B cell (primary cell): ENCODE measurements around the gene SLC2A13. TPM values are rescaled to one million over a fixed set of nuclear protein-coding genes. Genes with fewer than 3 reads are reported as not detected.

ENCODE experiments used
- ATAC-seq: fragments of 200-7000 bp; cut with Tn5 transposase; one replicate; pipeline ENCODE4 v1.10.0; 2021; ENCODE audit warnings: low read depth, mild to moderate bottlenecking, moderate number of reproducible peaks, moderate library complexity
- CTCF ChIA-PET: fragments of 350-600 bp; sonication (Branson Sonifier 250); formaldehyde crosslinking; loops from one replicate; lab custom pipeline; 2021; ENCODE audit warnings: antibody characterized with exemption, inconsistent platforms; lab: Charles Lee
- POLR2A ChIA-PET: fragments of 350-600 bp; sonication (Branson Sonifier 250); formaldehyde crosslinking; loops from one replicate; lab custom pipeline; 2021; ENCODE audit warnings: antibody characterized with exemption; lab: Charles Lee
- DNase-seq: peaks from one replicate; pipeline ENCODE4 v3.0.0; 2013
- H2AFZ ChIP-seq: 2 replicates; pipeline ENCODE4 v1.6.1; 2012; ENCODE audit warnings: mild to moderate bottlenecking, low read depth, low read length; ENCODE audit not compliant: insufficient read depth, poor library complexity, severe bottlenecking
- H3K27ac ChIP-seq, 2 donors: 1 replicate in 1 of 2; 2 replicates in 1 of 2; pipeline ENCODE4 v1.5.1; 2012 to 2013; ENCODE audit warnings: low read length in 2 of 2, mild to moderate bottlenecking in 2 of 2, moderate library complexity in 1 of 2
- H3K27me3 ChIP-seq, 4 experiments: fragments of 200-600 bp in 1 of 4; sonication (generic) in 1 of 4; replicated peaks in 1 of 4; 1 replicate in 2 of 4; 2 replicates in 2 of 4; pipeline versions ENCODE4 v1.6.1 to v1.7.0; 2013 to 2016; ENCODE audit warnings: low read length in 3 of 4, mild to moderate bottlenecking in 2 of 4, mixed read lengths in 1 of 4, moderate library complexity in 1 of 4; ENCODE audit not compliant: insufficient read depth in 4 of 4, control insufficient read depth in 3 of 4; ENCODE audit errors: control extremely low read depth in 1 of 4
- H3K36me3 ChIP-seq, 2 experiments: replicated peaks in 1 of 2; 1 replicate in 1 of 2; 2 replicates in 1 of 2; pipeline versions ENCODE4 v1.6.1 to v1.7.1; 2013; ENCODE audit warnings: low read length in 1 of 2; ENCODE audit not compliant: insufficient read depth in 2 of 2, control insufficient read depth in 1 of 2; ENCODE audit errors: control extremely low read depth in 1 of 2, extremely low read depth in 1 of 2
- H3K4me1 ChIP-seq, 2 donors: fragments of 200-600 bp in 1 of 2; sonication (generic) in 1 of 2; 1 replicate in 1 of 2; 2 replicates in 1 of 2; pipeline versions ENCODE4 v1.5.1 to v1.6.1; 2013 to 2017; ENCODE audit warnings: low read length in 2 of 2; ENCODE audit not compliant: control insufficient read depth in 2 of 2, insufficient read depth in 2 of 2
- H3K4me2 ChIP-seq: replicated peaks from 2 replicates; pipeline ENCODE3; 2012; ENCODE audit warnings: mild to moderate bottlenecking, low read depth, low read length; ENCODE audit not compliant: poor library complexity, severe bottlenecking
- H3K4me3 ChIP-seq, 5 experiments: fragments of 200-600 bp in 1 of 5; sonication (generic) in 1 of 5; 1 replicate in 3 of 5; 2 replicates in 2 of 5; pipeline versions ENCODE4 v1.5.1 to v1.7.0; 2011 to 2016; ENCODE audit warnings: low read length in 4 of 5, mild to moderate bottlenecking in 4 of 5, low read depth in 2 of 5, control low read depth in 1 of 5, moderate library complexity in 1 of 5; ENCODE audit not compliant: insufficient read depth in 1 of 5; ENCODE audit errors: control extremely low read depth in 1 of 5, extremely low read depth in 1 of 5
- H3K79me2 ChIP-seq: fragments of 200-600 bp; sonication (generic); one replicate; pipeline ENCODE4 v1.6.0; 2016; ENCODE audit warnings: low read length; ENCODE audit not compliant: control insufficient read depth, insufficient read depth
- H3K9ac ChIP-seq: fragments of 200-600 bp; sonication (generic); 2 replicates; pipeline ENCODE4 v1.6.1; 2017; ENCODE audit warnings: mild to moderate bottlenecking, low read length, moderate library complexity
- H3K9me3 ChIP-seq, 3 donors: one replicate each; pipeline versions ENCODE4 v1.6.1 to v1.7.1; 2013; ENCODE audit warnings: low read length in 2 of 3; ENCODE audit not compliant: control insufficient read depth in 2 of 3, insufficient read depth in 1 of 3; ENCODE audit errors: control extremely low read depth in 1 of 3
- H4K20me1 ChIP-seq: 2 replicates; pipeline ENCODE4 v1.6.0; 2012; ENCODE audit warnings: mild to moderate bottlenecking, low read length; ENCODE audit not compliant: insufficient read depth, control insufficient read depth, poor library complexity, severe bottlenecking
- H3K27ac Mint-ChIP-seq: one replicate; pipeline ENCODE4 v1.8.0; 2021; ENCODE audit warnings: mixed read lengths
- H3K27me3 Mint-ChIP-seq: one replicate; pipeline ENCODE4 v1.8.0; 2021; ENCODE audit warnings: mixed read lengths
- H3K4me1 Mint-ChIP-seq: one replicate; pipeline ENCODE4 v1.8.0; 2021; ENCODE audit warnings: mixed read lengths
- H3K4me3 Mint-ChIP-seq: one replicate; pipeline ENCODE4 v1.8.0; 2021; ENCODE audit warnings: mixed read lengths
- H3K9me3 Mint-ChIP-seq: one replicate; pipeline ENCODE4 v1.8.0; 2022; ENCODE audit warnings: mixed read lengths; ENCODE audit not compliant: insufficient read depth
- CTCF ChIP-seq: fragments of 200-600 bp; IDR thresholded peaks from one replicate; pipeline ENCODE4 v1.8.0; 2022; ENCODE audit warnings: antibody characterized with exemption, mild to moderate bottlenecking
- EZH2 ChIP-seq: IDR thresholded peaks from 2 replicates; pipeline ENCODE4 v1.6.1; 2012; ENCODE audit warnings: borderline replicate concordance, low read depth, mild to moderate bottlenecking, moderate library complexity, low read length; ENCODE audit not compliant: insufficient read depth, poor library complexity, severe bottlenecking
- WGBS: methylation state at CpG from one replicate; pipeline ENCODE4 v1.1.5; 2013; ENCODE audit warnings: missing lambda C conversion rate; ENCODE audit not compliant: insufficient coverage; 5-methylcytosine and 5-hydroxymethylcytosine counted together
- intact Hi-C: fragments of 100-400 bp; cut with micrococcal nuclease; formaldehyde crosslinking; loops from one replicate; pipeline ENCODE4 v1.10.0; 2022
- polyA plus RNA-seq: library from polyadenylated mRNA; depleted of rRNA; stranded (reverse); fragments of >200 nt; gene quantifications from 2 replicates; pipeline ENCODE4 v1.2.3, GENCODE V29; 2012
- total RNA-seq, 2 donors: library from RNA; stranded (reverse); fragments of 120-200 nt in 1 of 2; gene quantifications; 1 replicate in 1 of 2; 2 replicates in 1 of 2; pipeline versions ENCODE4 v1.2.3 to v1.2.4, GENCODE V29; 2013 to 2022

SLC2A13 gene
- total and polyA plus RNA-seq, 2 donors (not counting 1 experiment from before 2014, with no cell fraction given) = 2.1 to 8.6 TPM

- intact Hi-C loops = no loop called here
- ChIA-PET CTCF (no interaction called here), POLR2A (no interaction called here)
- Histone ChIP-seq H2AFZ (no peak overlapping the region), H3K27ac (no peak overlapping the region), H3K9me3 (no peaks in the 10 kb centered on the region), H3K36me3 (no peaks in the 10 kb centered on the region), H3K4me2 (no peak overlapping the region), H3K27me3 (no peaks in the 10 kb centered on the region), H3K79me2 (no peaks in the 10 kb centered on the region), H3K9ac (no peak overlapping the region), H4K20me1 (no peaks in the 10 kb centered on the region), H3K4me1 (no peaks in the 10 kb centered on the region), H3K4me3 (no peak overlapping the region)
- no peaks in the 10 kb centered on the region for H3K4me1 Mint-ChIP-seq
- DNase-seq (no peak), ATAC-seq (no peak)
- no peaks in the 10 kb centered on the region for H3K9me3 Mint-ChIP-seq
- 100% methylated on average over 1 of the region's 2 CpGs for WGBS
- H3K27me3 Mint-ChIP-seq = no peaks in the 10 kb centered on the region
- no peak overlapping the region for H3K27ac Mint-ChIP-seq
- no peak for TF ChIP-seq EZH2
- no peak for TF ChIP-seq CTCF
- no peak overlapping the region for H3K4me3 Mint-ChIP-seq
Measured at GRCh38 chr12:40045656-40046055, 60.2 kb downstream of the SLC2A13 start.

GRCh38 chr12:40044396-40044795, 61.5 kb downstream of the SLC2A13 start:
- no peak overlapping the region for H3K27ac ChIP-seq
- no peak overlapping the region for H3K4me3 ChIP-seq
- Mint-ChIP-seq H3K4me3 (no peak overlapping the region), H3K27ac (no peak overlapping the region), H3K4me1 (no peaks in the 10 kb centered on the region), H3K27me3 (no peaks in the 10 kb centered on the region), H3K9me3 (no peaks in the 10 kb centered on the region)
- no peak overlapping the region for H3K4me2 ChIP-seq
- no peaks in the 10 kb centered on the region for H4K20me1 ChIP-seq
- POLR2A ChIA-PET = no interaction called here
- CTCF ChIA-PET = no interaction called here
- H3K9ac ChIP-seq = no peak overlapping the region
- H3K36me3 ChIP-seq = peaks cover 0 to 1% of the 10 kb centered on the region in 2 experiments
- TF ChIP-seq CTCF (no peak), EZH2 (no peak)
- intact Hi-C loops = no loop called here
- H3K4me1 ChIP-seq = no peaks in the 10 kb centered on the region
- no peaks in the 10 kb centered on the region for H3K79me2 ChIP-seq
- no peak for ATAC-seq
- no peaks in the 10 kb centered on the region for H3K9me3 ChIP-seq
- no peak for DNase-seq
- no peaks in the 10 kb centered on the region for H3K27me3 ChIP-seq
- no peak overlapping the region for H2AFZ ChIP-seq
